GM12892 (cell line): Measurements from ENCODE around the gene SYNE3.

ENCODE experiments used
- POLR2A ChIP-seq: IDR thresholded peaks from 2 replicates; pipeline ENCODE4 v1.6.1; 2011; ENCODE audit warnings: low read depth, low read length, control low read depth
- POLR2AphosphoS5 ChIP-seq: IDR thresholded peaks from 2 replicates; pipeline ENCODE4 v1.6.1; 2011; ENCODE audit warnings: low read depth, low read length, control low read depth
- TAF1 ChIP-seq: IDR thresholded peaks from 2 replicates; pipeline ENCODE4 v1.6.1; 2011; ENCODE audit warnings: low read depth, mild to moderate bottlenecking, control low read depth, low read length, borderline replicate concordance

GRCh38 chr14:95472819-95473251 lies 43.6 kb downstream of the SYNE3 start:
- TF ChIP-seq TAF1 (no peak), POLR2A (no peak), POLR2AphosphoS5 (no peak)
